HepG2 (cell line): Measurements from ENCODE around the gene CEP250. TPM values are rescaled to one million over a fixed set of nuclear protein-coding genes. Genes with fewer than 3 reads are reported as not detected.
A peak's percentile ranks its signal among the peaks of the same experiment; 100 is the strongest.

Experiments
- AKAP8 ChIP-seq: sonication (generic); formaldehyde crosslinking; IDR thresholded peaks from 2 replicates; pipeline ENCODE4 v1.5.1; 2020; ENCODE audit warnings: mild to moderate bottlenecking, missing genetic modification reagents
- ETV6 ChIP-seq: sonication (generic); formaldehyde crosslinking; conservative IDR thresholded peaks from 2 replicates; pipeline ENCODE4 v1.4.0; 2020; ENCODE audit warnings: missing genetic modification reagents
- FOXK2 ChIP-seq: fragments of 450-650 bp; IDR thresholded peaks from 2 replicates; pipeline ENCODE4 v1.6.1; 2016
- RXRB ChIP-seq: IDR thresholded peaks from 2 replicates; pipeline ENCODE4 v1.6.1; 2016; ENCODE audit warnings: borderline replicate concordance, missing genetic modification reagents, missing compliant biosample characterization
- SALL1 ChIP-seq: sonication (generic); formaldehyde crosslinking; IDR thresholded peaks from 2 replicates; pipeline ENCODE4 v1.8.0; 2022; ENCODE audit warnings: mild to moderate bottlenecking, missing genetic modification reagents
- SIX4 ChIP-seq: sonication (generic); formaldehyde crosslinking; IDR thresholded peaks from 2 replicates; pipeline ENCODE4 v1.4.0; 2020; ENCODE audit warnings: missing genetic modification reagents
- SP2 ChIP-seq: sonication (generic); formaldehyde crosslinking; IDR thresholded peaks from 2 replicates; pipeline ENCODE4 v1.5.1; 2020; ENCODE audit warnings: mild to moderate bottlenecking, missing genetic modification reagents
- TARDBP ChIP-seq: sonication (generic); formaldehyde crosslinking; IDR thresholded peaks from 2 replicates; pipeline ENCODE4 v1.8.0; 2022; ENCODE audit warnings: mild to moderate bottlenecking, missing genetic modification reagents
- ZMYM4 ChIP-seq: sonication (generic); formaldehyde crosslinking; IDR thresholded peaks from 2 replicates; pipeline ENCODE4 v1.8.1; 2023; ENCODE audit warnings: mild to moderate bottlenecking, missing genetic modification reagents
- ZNF138 ChIP-seq: sonication (generic); formaldehyde crosslinking; IDR thresholded peaks from 2 replicates; pipeline ENCODE4 v1.5.0; 2020; ENCODE audit warnings: mild to moderate bottlenecking, low read depth, missing genetic modification reagents
- ZNF230 ChIP-seq: sonication (generic); formaldehyde crosslinking; IDR thresholded peaks from 2 replicates; pipeline ENCODE4 v1.4.0; 2020; ENCODE audit warnings: mild to moderate bottlenecking, missing genetic modification reagents
- polyA plus RNA-seq, 8 experiments: library from polyadenylated mRNA; depleted of rRNA in 3 of 8; stranded (reverse) in 7 of 8; unstranded in 1 of 8; fragments of >200 nt; fragmentation: Illumina TruSeq in 4 of 8; extraction: Trizol in 4 of 8; gene quantifications; 2 replicates each; pipeline versions ENCODE4 v1.2.1 to v1.2.3, GENCODE V29; 2011 to 2016; ENCODE audit warnings: low read depth in 4 of 8, missing spikeins in 1 of 8, mixed read lengths in 1 of 8; ENCODE audit not compliant: insufficient read depth in 1 of 8
- total RNA-seq, 5 experiments: library from RNA; depleted of rRNA; stranded (reverse); fragments of >200 nt; fragmentation: Illumina TruSeq; extraction: Trizol; gene quantifications; 2 replicates each; pipeline ENCODE4 v1.2.3, GENCODE V29; 2016; ENCODE audit warnings: low read depth in 1 of 5
- TF ChIP-seq, protein P1 (sequence below), 2 experiments: sonication (generic) in 1 of 2; formaldehyde crosslinking in 1 of 2; IDR thresholded peaks; 2 replicates each; pipeline versions ENCODE4 v1.4.0 to v1.6.1; 2018 to 2020; ENCODE audit warnings: missing genetic modification reagents in 2 of 2, borderline replicate concordance in 1 of 2, low read depth in 1 of 2, mild to moderate bottlenecking in 1 of 2, missing biosample characterization in 1 of 2
- TF ChIP-seq, protein P2 (sequence below): sonication (generic); formaldehyde crosslinking; IDR thresholded peaks from 2 replicates; pipeline ENCODE4 v1.4.0; 2020; ENCODE audit warnings: mild to moderate bottlenecking, low read depth, missing genetic modification reagents

CEP250 gene
- total and polyA plus RNA-seq, 2 of the 13 experiments (the other 11 are each of a cell fraction or from before 2014, with no cell fraction given): 28.8 to 55.3 TPM

- TF ChIP-seq, protein P1, sequence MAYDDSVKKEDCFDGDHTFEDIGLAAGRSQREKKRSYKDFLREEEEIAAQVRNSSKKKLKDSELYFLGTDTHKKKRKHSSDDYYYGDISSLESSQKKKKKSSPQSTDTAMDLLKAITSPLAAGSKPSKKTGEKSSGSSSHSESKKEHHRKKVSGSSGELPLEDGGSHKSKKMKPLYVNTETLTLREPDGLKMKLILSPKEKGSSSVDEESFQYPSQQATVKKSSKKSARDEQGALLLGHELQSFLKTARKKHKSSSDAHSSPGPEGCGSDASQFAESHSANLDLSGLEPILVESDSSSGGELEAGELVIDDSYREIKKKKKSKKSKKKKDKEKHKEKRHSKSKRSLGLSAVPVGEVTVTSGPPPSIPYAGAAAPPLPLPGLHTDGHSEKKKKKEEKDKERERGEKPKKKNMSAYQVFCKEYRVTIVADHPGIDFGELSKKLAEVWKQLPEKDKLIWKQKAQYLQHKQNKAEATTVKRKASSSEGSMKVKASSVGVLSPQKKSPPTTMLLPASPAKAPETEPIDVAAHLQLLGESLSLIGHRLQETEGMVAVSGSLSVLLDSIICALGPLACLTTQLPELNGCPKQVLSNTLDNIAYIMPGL (CRISPR knock-in tag; IDR thresholded peaks at IDR 0.05; ENCODE audit: borderline replicate concordance in 1 of 2, low read depth in 1 of 2): peak; percentile 37 to 71; a peak in 3 of 4 replicates
- TF ChIP-seq, protein P2, sequence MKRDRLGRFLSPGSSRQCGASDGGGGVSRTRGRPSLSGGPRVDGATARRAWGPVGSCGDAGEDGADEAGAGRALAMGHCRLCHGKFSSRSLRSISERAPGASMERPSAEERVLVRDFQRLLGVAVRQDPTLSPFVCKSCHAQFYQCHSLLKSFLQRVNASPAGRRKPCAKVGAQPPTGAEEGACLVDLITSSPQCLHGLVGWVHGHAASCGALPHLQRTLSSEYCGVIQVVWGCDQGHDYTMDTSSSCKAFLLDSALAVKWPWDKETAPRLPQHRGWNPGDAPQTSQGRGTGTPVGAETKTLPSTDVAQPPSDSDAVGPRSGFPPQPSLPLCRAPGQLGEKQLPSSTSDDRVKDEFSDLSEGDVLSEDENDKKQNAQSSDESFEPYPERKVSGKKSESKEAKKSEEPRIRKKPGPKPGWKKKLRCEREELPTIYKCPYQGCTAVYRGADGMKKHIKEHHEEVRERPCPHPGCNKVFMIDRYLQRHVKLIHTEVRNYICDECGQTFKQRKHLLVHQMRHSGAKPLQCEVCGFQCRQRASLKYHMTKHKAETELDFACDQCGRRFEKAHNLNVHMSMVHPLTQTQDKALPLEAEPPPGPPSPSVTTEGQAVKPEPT: no peak
- TF ChIP-seq TARDBP (CRISPR knock-in tag) (peak; percentile 86; the same call in 1 of the 2 replicates), SIX4 (CRISPR knock-in tag) (peak; percentile 100), AKAP8 (CRISPR knock-in tag) (peak; percentile 87), SP2 (CRISPR knock-in tag) (0 out of 2 replicates have a peak, but pooled peaks have one; percentile 20), SALL1 (CRISPR knock-in tag) (peak; percentile 93), ZNF138 (no peak), ZMYM4 (CRISPR knock-in tag) (peak; percentile 81), FOXK2 (peak; percentile 79; the same call in 1 of the 2 replicates), ETV6 (CRISPR knock-in tag) (0 out of 2 replicates have a peak, but pooled peaks have one; percentile 15), RXRB (CRISPR knock-in tag) (peak; percentile 98), ZNF230 (CRISPR knock-in tag) (peak; percentile 62; the same call in 1 of the 2 replicates)
Observed at GRCh38 chr20:35467339-35468224, 12.2 kb downstream of the CEP250 start (continued).
